ENCODE data around the gene OR51V1.

DNA sequence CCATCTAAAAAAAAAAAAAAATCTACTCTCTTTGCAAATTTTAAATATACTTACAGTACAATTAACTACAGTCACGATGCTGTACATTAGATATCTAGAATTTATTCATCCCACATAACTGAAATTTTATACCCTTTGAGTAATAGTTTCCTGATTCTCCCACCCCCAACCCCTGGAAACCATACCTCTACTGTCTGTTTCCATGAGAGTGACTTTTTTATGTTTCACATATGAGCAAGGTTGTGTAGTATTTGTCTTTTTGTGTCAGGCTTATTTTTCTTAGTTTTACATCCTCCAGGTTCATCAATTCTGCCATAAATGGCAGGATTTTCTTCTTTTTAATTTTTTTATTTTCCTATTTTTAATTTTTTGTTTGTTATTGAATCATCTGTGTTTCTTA is 23.2 kb upstream of the OR51V1 start:
- no peak for TF ChIP-seq POLR2A (IDR thresholded peaks at IDR 0.05; ENCODE audit: low read depth, low read length)
- no peak for TF ChIP-seq POLR2AphosphoS5 (IDR thresholded peaks at IDR 0.05; ENCODE audit: low read depth, low read length)
- no peak for TF ChIP-seq TAF1 (IDR thresholded peaks at IDR 0.05; ENCODE audit: borderline replicate concordance, low read depth, low read length)

Measured in GM12892 (cell line).